ENCODE data around the gene RCAN2. TPM values are rescaled to one million over a fixed set of nuclear protein-coding genes. Genes with fewer than 3 reads are reported as not detected.
A peak's percentile ranks its signal among the peaks of the same experiment; 100 is the strongest.

Gene RCAN2
- polyA plus RNA-seq, 1 donor from 2014 or later: 37.4 TPM

- Histone ChIP-seq H3K4me3 (ENCODE audit: low read length) (no peak overlapping the region), H2AFZ (ENCODE audit: low read depth, low read length) (no peak overlapping the region), H3K9me3 (ENCODE audit: low read length) (no peaks in the 10 kb centered on the region), H3K4me2 (ENCODE audit: low read length) (no peak overlapping the region), H3K36me3 (ENCODE audit: insufficient read depth, low read length) (no peaks in the 10 kb centered on the region), H3K9ac (ENCODE audit: low read length) (no peak overlapping the region), H3K27ac (ENCODE audit: low read length) (no peak overlapping the region), H3F3A (ENCODE audit: insufficient read depth, low read length, poor library complexity, severe bottlenecking) (peaks cover 3% of the 10 kb centered on the region), H3K79me2 (replicated peaks; ENCODE audit: insufficient read depth, low read length) (no peaks in the 10 kb centered on the region), H3K9me2 (ENCODE audit: insufficient read depth, low read length) (no peaks in the 10 kb centered on the region), H4K20me1 (ENCODE audit: insufficient read depth) (no peaks in the 10 kb centered on the region), H3K27me3 (ENCODE audit: insufficient read depth, low read depth, low read length) (no peaks in the 10 kb centered on the region)
- TF ChIP-seq EP300 (conservative IDR thresholded peaks at IDR 0.05; ENCODE audit: poor library complexity, severe bottlenecking): no peak
- no peak for TF ChIP-seq POLR2AphosphoS5 (IDR thresholded peaks at IDR 0.05)
Observed at GRCh38 chr6:46329568-46329967, 161.7 kb downstream of the RCAN2 start.

DNA sequence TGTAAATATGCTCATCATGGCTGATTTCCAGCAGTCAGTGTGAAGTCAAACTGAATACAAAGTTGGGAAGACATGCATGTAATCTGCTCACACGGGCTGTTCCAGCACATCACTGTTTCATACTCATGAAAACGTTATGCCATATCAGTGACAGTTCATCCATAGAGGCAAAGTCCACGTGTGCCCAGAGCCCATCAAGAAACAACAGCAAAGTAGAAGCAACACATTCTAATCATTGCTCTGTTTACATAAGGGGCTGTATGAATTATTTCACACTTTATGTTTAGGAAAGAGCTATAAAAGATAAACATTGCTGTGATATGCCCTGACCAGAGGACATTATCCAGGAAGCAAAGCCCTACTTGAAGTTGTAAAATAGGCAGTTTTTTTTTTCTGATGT, 163.5 kb downstream of the RCAN2 start:
- H3F3A ChIP-seq (ENCODE audit: insufficient read depth, low read length, poor library complexity, severe bottlenecking): peaks cover 3% of the 10 kb centered on the region
- no peaks in the 10 kb centered on the region for H3K36me3 ChIP-seq (ENCODE audit: insufficient read depth, low read length)
- H3K27ac ChIP-seq (ENCODE audit: low read length): no peak overlapping the region
- no peak overlapping the region for H3K4me3 ChIP-seq (ENCODE audit: low read length)
- no peaks in the 10 kb centered on the region for H3K9me3 ChIP-seq (ENCODE audit: low read length)
- no peak overlapping the region for H3K9ac ChIP-seq (ENCODE audit: low read length)
- no peaks in the 10 kb centered on the region for H4K20me1 ChIP-seq (ENCODE audit: insufficient read depth)
- H3K79me2 ChIP-seq (replicated peaks; ENCODE audit: insufficient read depth, low read length): no peaks in the 10 kb centered on the region
- no peaks in the 10 kb centered on the region for H3K9me2 ChIP-seq (ENCODE audit: insufficient read depth, low read length)
- H2AFZ ChIP-seq (ENCODE audit: low read depth, low read length): no peak overlapping the region
- TF ChIP-seq TAF1 (IDR thresholded peaks at IDR 0.05; ENCODE audit: low read depth) (no peak), EP300 (conservative IDR thresholded peaks at IDR 0.05; ENCODE audit: poor library complexity, severe bottlenecking) (no peak), POLR2AphosphoS5 (IDR thresholded peaks at IDR 0.05) (no peak)
- TF ChIP-seq, protein P1, sequence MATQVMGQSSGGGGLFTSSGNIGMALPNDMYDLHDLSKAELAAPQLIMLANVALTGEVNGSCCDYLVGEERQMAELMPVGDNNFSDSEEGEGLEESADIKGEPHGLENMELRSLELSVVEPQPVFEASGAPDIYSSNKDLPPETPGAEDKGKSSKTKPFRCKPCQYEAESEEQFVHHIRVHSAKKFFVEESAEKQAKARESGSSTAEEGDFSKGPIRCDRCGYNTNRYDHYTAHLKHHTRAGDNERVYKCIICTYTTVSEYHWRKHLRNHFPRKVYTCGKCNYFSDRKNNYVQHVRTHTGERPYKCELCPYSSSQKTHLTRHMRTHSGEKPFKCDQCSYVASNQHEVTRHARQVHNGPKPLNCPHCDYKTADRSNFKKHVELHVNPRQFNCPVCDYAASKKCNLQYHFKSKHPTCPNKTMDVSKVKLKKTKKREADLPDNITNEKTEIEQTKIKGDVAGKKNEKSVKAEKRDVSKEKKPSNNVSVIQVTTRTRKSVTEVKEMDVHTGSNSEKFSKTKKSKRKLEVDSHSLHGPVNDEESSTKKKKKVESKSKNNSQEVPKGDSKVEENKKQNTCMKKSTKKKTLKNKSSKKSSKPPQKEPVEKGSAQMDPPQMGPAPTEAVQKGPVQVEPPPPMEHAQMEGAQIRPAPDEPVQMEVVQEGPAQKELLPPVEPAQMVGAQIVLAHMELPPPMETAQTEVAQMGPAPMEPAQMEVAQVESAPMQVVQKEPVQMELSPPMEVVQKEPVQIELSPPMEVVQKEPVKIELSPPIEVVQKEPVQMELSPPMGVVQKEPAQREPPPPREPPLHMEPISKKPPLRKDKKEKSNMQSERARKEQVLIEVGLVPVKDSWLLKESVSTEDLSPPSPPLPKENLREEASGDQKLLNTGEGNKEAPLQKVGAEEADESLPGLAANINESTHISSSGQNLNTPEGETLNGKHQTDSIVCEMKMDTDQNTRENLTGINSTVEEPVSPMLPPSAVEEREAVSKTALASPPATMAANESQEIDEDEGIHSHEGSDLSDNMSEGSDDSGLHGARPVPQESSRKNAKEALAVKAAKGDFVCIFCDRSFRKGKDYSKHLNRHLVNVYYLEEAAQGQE (IDR thresholded peaks at IDR 0.05; ENCODE audit: borderline replicate concordance): no peak
- no peak overlapping the region for H3K4me2 ChIP-seq (ENCODE audit: low read length)
- H3K27me3 ChIP-seq (ENCODE audit: insufficient read depth, low read depth, low read length): no peaks in the 10 kb centered on the region

- peak overlapping the region; percentile 58 for H3K4me3 ChIP-seq (ENCODE audit: low read length)
- H2AFZ ChIP-seq (ENCODE audit: low read depth, low read length): no peak overlapping the region
Observed at GRCh38 chr6:46325561-46326530, 165.4 kb downstream of the RCAN2 start.

More at GRCh38 chr6:46325561-46326530, 165.4 kb downstream of the RCAN2 start:
- no peaks in the 10 kb centered on the region for H4K20me1 ChIP-seq (ENCODE audit: insufficient read depth)
- H3K9me2 ChIP-seq (ENCODE audit: insufficient read depth, low read length): no peaks in the 10 kb centered on the region
- no peaks in the 10 kb centered on the region for H3K9me3 ChIP-seq (ENCODE audit: low read length)
- peaks cover 3% of the 10 kb centered on the region for H3F3A ChIP-seq (ENCODE audit: insufficient read depth, low read length, poor library complexity, severe bottlenecking)
- no peaks in the 10 kb centered on the region for H3K27me3 ChIP-seq (ENCODE audit: insufficient read depth, low read depth, low read length)
- H3K9ac ChIP-seq (ENCODE audit: low read length): peak overlapping the region; percentile 58
- H3K79me2 ChIP-seq (replicated peaks; ENCODE audit: insufficient read depth, low read length): no peaks in the 10 kb centered on the region
- H3K4me2 ChIP-seq (ENCODE audit: low read length): peak overlapping the region; percentile 52
- H3K36me3 ChIP-seq (ENCODE audit: insufficient read depth, low read length): no peaks in the 10 kb centered on the region
- TF ChIP-seq EP300 (conservative IDR thresholded peaks at IDR 0.05; ENCODE audit: poor library complexity, severe bottlenecking) (peak; percentile 52), POLR2AphosphoS5 (IDR thresholded peaks at IDR 0.05) (peak; percentile 74), EZH2 (IDR thresholded peaks at IDR 0.05; ENCODE audit: borderline replicate concordance, insufficient read depth, low read length, poor library complexity, severe bottlenecking) (no peak), RAD21 (conservative IDR thresholded peaks at IDR 0.05) (no peak)
- TF ChIP-seq, protein P1 (IDR thresholded peaks at IDR 0.05; ENCODE audit: borderline replicate concordance): peak; percentile 19
- peak overlapping the region; percentile 78 for H3K27ac ChIP-seq (ENCODE audit: low read length)
